Mesothelial cell of epicardium (in vitro differentiated cells): ENCODE measurements around the gene RARG. TPM values are rescaled to one million over a fixed set of nuclear protein-coding genes. Genes with fewer than 3 reads are reported as not detected.

ENCODE experiments used
- DNase-seq, 2 experiments: peaks; one replicate each; pipeline ENCODE4 v3.0.0; 2021; ENCODE audit warnings: low spot score in 2 of 2; ENCODE audit not compliant: unreplicated experiment in 2 of 2
- H3K27ac Mint-ChIP-seq: 2 replicates; pipeline ENCODE4 v1.8.0; 2021; ENCODE audit warnings: mixed read lengths
- H3K27me3 Mint-ChIP-seq: 2 replicates; pipeline ENCODE4 v1.8.0; 2021; ENCODE audit warnings: low read depth, mixed read lengths
- H3K36me3 Mint-ChIP-seq: 2 replicates; pipeline ENCODE4 v1.8.0; 2021; ENCODE audit warnings: mixed read lengths
- H3K4me1 Mint-ChIP-seq: 2 replicates; pipeline ENCODE4 v1.8.0; 2021; ENCODE audit warnings: mixed read lengths
- H3K4me3 Mint-ChIP-seq: 2 replicates; pipeline ENCODE4 v1.8.0; 2021; ENCODE audit warnings: mild to moderate bottlenecking, moderate library complexity, mixed read lengths
- H3K9me3 Mint-ChIP-seq: 2 replicates; pipeline ENCODE4 v1.8.0; 2021; ENCODE audit warnings: mixed read lengths
- total RNA-seq: library from RNA; stranded (reverse); gene quantifications from 3 replicates; pipeline ENCODE4 v1.2.1, GENCODE V29; 2021
- TF ChIP-seq, protein P1 (sequence below): fragments of 200-600 bp; sonication (generic); IDR thresholded peaks from one replicate; pipeline ENCODE4 v1.5.0; 2021; ENCODE audit warnings: antibody characterized with exemption; ENCODE audit not compliant: unreplicated experiment

RARG gene
- total RNA-seq, 1 donor from 2014 or later, result 72.2 TPM

DNA sequence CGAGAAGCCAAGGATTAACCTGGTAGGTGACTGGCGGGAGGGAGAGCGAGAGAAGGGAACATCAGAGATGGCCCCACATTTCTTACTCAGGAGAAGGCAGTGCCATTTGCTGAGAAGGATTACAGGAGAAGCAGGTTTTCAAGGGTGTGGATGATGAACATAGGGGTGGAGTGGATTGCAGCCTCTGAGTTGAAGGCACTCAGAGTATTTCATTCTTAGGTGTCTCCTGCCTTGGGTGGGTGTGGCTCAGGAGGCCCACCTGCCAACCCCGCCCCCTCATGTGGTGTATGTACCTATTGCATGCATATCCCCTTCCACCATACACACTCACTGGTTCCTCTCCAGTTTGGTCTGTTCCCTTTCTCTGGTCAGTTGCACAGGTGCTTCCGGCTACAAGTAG lies 42.4 kb upstream of the RARG start:
- no peak for DNase-seq
- Mint-ChIP-seq H3K27ac (peak overlapping the region; percentile 19), H3K4me3 (no peak overlapping the region), H3K4me1 (peaks cover 9% of the 10 kb centered on the region), H3K27me3 (no peaks in the 10 kb centered on the region), H3K36me3 (peaks cover 7% of the 10 kb centered on the region), H3K9me3 (no peaks in the 10 kb centered on the region)
- TF ChIP-seq, protein P1, sequence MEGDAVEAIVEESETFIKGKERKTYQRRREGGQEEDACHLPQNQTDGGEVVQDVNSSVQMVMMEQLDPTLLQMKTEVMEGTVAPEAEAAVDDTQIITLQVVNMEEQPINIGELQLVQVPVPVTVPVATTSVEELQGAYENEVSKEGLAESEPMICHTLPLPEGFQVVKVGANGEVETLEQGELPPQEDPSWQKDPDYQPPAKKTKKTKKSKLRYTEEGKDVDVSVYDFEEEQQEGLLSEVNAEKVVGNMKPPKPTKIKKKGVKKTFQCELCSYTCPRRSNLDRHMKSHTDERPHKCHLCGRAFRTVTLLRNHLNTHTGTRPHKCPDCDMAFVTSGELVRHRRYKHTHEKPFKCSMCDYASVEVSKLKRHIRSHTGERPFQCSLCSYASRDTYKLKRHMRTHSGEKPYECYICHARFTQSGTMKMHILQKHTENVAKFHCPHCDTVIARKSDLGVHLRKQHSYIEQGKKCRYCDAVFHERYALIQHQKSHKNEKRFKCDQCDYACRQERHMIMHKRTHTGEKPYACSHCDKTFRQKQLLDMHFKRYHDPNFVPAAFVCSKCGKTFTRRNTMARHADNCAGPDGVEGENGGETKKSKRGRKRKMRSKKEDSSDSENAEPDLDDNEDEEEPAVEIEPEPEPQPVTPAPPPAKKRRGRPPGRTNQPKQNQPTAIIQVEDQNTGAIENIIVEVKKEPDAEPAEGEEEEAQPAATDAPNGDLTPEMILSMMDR, result no peak

DNA sequence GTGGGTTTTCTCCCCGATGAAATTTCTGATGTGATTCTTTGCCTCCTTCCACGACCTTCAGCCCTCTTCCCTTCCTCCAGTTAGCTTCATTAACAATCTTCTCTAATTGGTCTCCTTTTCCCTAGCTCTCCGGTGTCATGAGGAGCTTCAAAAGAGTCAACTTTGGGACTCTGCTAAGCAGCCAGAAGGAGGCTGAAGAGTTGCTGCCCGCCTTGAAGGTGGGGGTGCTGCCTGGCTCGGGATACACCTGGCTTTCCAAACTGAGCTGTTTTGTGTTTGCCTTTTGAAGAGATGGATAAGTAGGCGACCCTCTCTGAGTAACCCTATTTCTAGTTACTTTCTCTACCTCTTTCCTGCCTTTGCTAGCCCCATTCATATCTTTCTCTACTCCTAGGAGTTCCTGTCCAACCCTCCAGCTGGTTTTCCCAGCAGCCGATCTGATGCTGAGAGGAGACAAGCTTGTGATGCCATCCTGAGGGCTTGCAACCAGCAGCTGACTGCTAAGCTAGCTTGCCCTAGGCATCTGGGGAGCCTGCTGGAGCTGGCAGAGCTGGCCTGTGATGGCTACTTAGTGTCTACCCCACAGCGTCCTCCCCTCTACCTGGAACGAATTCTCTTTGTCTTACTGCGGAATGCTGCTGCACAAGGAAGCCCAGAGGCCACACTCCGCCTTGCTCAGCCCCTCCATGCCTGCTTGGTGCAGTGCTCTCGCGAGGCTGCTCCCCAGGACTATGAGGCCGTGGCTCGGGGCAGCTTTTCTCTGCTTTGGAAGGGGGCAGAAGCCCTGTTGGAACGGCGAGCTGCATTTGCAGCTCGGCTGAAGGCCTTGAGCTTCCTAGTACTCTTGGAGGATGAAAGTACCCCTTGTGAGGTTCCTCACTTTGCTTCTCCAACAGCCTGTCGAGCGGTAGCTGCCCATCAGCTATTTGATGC lies 36.9 kb upstream of the RARG start:
- Mint-ChIP-seq H3K4me3 (peak overlapping the region; percentile 97), H3K27me3 (no peaks in the 10 kb centered on the region), H3K9me3 (no peaks in the 10 kb centered on the region), H3K4me1 (peaks cover 30% of the 10 kb centered on the region), H3K27ac (peak overlapping the region; percentile 93), H3K36me3 (peaks cover 3% of the 10 kb centered on the region)
- TF ChIP-seq, protein P1, result no peak
- no peak for DNase-seq

DNA sequence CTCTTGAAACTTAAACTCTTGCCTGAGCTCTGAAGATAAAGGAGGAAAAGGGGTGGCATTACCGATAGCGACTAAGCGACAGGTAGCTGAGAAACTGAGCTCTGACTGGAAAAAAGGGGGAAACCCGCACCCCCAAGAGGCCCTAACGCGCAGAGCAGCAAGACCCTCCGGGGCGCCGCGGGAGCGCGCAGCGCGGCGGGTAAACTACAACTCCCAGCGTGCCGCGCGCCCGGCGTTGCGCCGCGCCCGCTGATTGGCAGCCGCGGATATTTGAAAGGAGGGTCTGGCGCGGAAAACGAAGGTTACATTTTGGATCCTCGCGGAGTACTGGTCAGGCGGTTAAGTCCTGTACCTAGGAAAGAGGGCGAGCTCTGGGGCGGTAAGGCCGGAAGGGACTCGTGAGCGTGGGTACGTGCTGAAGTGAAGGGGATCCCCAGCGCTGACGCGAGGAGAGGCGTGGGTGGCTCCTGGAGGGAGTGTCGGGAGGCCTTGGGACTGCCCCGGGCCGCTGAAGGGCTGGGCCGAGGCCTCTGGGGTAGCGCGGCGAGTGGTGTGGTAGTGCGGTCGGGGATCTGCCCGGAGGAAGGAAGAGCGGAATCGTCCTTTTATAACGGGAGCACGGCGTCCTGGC lies 36.1 kb upstream of the RARG start, which contains the start of gene ESPL1:
Gene ESPL1, plus strand, starts transcription at position 301 of the 631 bp plus-strand sequence. CDS start 468 bp downstream, outside the sequence.
- Mint-ChIP-seq H3K4me1 (peaks cover 30% of the 10 kb centered on the region), H3K36me3 (peaks cover 3% of the 10 kb centered on the region), H3K9me3 (no peaks in the 10 kb centered on the region), H3K27me3 (no peaks in the 10 kb centered on the region), H3K27ac (peak within 1 kb of the TSS; percentile 93), H3K4me3 (peak within 1 kb of the TSS; percentile 97)
- TF ChIP-seq, protein P1, result peak; percentile 31
- peak; percentile 66 to 82 for DNase-seq

DNA sequence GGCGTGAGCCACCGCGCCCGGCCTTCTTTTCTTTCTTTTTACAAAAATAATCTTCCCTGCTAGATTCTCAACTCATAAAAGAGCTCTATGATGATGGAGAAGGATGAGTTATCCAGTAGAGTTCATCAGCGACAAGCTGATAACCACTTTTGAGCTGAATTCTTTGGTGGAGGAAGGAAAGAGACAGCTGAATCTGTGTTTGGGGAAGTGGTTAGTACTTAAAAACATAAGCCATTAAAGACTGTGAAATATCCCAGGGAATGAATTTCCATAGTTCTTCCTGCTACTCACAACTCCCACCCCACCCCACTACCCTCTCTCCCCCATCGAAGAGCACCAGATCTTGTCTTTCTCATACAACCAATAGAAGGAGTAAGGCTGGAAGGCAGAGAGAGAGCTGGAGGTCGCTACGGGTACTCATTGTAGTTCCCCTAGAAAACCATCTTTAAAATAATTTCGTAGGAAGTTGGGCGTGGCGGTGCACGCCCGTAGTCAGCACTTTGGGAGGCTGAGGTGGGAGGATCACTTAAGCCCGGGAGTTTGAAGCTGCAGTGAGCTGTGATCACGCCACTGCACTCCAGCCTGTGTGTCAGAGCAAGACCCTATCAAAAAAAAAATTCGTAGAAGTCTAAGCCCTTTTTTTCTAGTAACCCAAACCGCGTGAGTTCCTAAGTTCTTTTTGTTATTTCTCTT lies 35.4 kb upstream of the RARG start:
- Mint-ChIP-seq H3K36me3 (peaks cover 3% of the 10 kb centered on the region), H3K4me1 (peaks cover 30% of the 10 kb centered on the region), H3K9me3 (no peaks in the 10 kb centered on the region), H3K27ac (peak overlapping the region; percentile 93), H3K27me3 (no peaks in the 10 kb centered on the region), H3K4me3 (peak overlapping the region; percentile 97)
- no peak for DNase-seq
- TF ChIP-seq, protein P1, result no peak

DNA sequence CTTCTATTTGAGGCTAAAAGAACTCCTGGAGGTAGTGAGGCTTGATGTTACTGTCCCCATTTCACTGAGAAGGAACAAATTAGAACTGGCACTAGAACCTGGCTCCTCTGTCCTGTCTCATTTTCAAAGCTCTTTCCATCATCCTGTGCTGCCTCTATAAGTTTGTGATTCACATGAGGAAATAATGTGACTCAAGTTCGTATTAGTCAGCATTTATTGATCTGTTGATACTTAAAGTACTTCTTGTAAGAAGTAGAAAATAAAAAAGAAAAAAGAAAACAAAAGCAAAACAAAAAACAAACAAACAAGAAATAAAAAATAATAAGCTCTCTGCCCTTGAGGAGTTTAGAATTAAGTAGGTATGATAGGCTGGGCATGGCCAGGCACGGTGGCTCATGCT lies 33.8 kb upstream of the RARG start:
- Mint-ChIP-seq H3K4me1 (peaks cover 30% of the 10 kb centered on the region), H3K9me3 (no peaks in the 10 kb centered on the region), H3K27me3 (no peaks in the 10 kb centered on the region), H3K27ac (no peak overlapping the region), H3K4me3 (no peak overlapping the region), H3K36me3 (no peaks in the 10 kb centered on the region)
- TF ChIP-seq, protein P1, result no peak
- no peak for DNase-seq
